Activated CD8-positive, alpha-beta memory T cell treated with anti-CD3 and anti-CD28 coated beads for 4 hours (primary cell): ENCODE measurements around the gene TLR6.
"Not testable (repeated sequence)": the region's sequence is repeated elsewhere in the genome, so short reads cannot be mapped to it uniquely, and the experiment has no call there.

Source experiments
- DNase-seq, 2 donors: peaks; one replicate each; pipeline ENCODE4 v3.0.0-alpha.2; 2020; ENCODE audit warnings: low read depth in 2 of 2

Gene TLR6

GRCh38 chr4:38820329-38821061, 36.1 kb downstream of the TLR6 start:
- no peak for DNase-seq

GRCh38 chr4:38819569-38819968, 37.0 kb downstream of the TLR6 start:
- DNase-seq: no peak

GRCh38 chr4:38818441-38818976, 38.1 kb downstream of the TLR6 start:
- no peak for DNase-seq

- no peak for DNase-seq
These were observed 40.5 kb downstream of the TLR6 start for GRCh38 chr4:38815885-38816782.

DNA sequence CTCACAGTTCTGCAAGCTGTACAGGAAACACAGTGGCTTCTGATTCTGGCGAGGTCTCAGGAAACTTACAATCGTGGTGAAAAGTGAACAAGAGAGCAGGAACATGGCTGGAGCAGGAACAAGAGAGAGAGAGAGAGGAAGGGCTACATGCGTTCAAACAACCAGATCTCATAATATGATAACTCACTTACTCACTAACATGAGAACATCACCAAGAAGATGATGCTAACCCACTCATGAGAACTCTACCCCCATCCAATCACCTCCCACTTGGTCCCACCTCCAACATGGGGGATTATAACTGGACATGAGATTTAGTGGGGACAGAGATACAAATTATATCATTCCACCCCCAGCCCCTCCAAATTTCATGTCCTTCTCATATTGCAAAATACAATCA, 42.2 kb downstream of the TLR6 start:
- DNase-seq: no peak

GRCh38 chr4:38811297-38811696, 45.3 kb downstream of the TLR6 start:
- DNase-seq: no peak

- not testable (repeated sequence) for DNase-seq
These were observed 49.2 kb downstream of the TLR6 start for GRCh38 chr4:38807462-38807861.

- DNase-seq: not testable (repeated sequence)
These were observed 50.4 kb downstream of the TLR6 start for GRCh38 chr4:38806251-38806650.

DNA sequence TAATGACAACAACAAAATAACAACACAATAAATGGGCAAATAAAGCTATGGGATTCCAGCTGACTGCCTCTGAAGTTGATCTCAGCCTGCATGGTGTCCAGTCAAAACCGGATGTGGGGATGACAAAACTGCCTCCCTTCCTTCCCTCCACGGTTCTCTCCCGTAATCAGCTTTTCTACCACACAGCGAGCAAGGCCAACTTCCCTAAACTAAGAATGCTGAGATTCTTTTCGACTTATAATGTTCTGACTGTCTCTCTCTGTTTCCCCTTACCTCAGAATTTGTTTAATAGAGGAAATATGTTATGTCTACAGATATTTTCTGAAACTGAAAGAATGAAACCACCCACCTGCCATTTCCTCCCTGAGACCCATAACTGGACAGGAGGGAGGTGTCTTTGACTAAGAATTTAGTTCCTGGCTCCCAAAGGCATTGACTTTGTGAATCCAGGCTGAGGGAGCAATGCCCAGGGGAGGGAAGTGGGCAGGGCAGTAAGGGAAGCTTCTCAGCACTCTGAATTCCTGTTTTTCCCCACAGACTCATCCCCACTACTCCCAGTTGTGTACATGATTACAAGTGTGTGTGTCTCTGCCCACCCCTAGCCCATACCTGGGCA, 51.0 kb downstream of the TLR6 start:
- DNase-seq: no peak

- no peak for DNase-seq
These were observed 51.8 kb downstream of the TLR6 start, which contains the start of gene TLR1 for GRCh38 chr4:38804654-38805295. TSS of gene TLR1 (minus strand) at chr4:38804791. CDS start at chr4:38798831, 5,960 bp downstream.

DNA sequence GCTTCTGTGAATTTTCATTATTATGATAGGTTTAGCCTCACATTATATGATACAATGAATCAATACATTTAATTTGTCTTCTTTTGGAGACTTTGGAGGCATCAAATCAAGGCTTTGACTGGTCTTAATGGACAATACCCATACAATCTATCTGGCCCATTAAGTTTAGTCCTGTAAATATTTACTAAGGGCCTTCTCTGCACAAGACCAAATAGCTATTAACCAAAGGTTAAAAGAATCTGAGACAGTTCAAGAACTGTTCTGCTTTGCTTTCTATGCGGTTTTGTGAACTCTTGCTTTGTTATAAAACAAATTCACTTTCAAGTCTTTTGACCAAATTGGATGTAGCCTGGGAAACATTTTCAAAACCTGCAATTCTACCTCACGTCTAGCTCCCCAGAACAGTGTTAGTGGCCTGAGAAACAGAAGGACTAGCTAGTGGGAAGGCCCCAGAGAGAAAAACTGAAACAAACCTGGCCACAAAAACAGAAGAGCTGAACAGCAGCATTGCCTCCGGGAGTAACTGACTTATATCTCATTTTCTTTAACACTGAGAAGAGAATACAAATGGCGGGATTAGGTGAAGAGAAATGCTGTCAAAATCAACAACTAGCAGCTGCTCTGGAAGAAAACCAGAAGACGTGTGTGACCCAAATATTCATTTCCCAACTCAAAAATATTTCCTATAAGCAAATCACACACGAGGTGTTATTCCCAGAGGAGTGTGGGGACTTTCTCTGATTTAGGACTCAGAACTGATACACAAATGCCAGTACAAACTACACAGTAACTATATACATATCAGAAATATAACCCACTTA, 52.6 kb downstream of the TLR6 start:
- no peak for DNase-seq

DNA sequence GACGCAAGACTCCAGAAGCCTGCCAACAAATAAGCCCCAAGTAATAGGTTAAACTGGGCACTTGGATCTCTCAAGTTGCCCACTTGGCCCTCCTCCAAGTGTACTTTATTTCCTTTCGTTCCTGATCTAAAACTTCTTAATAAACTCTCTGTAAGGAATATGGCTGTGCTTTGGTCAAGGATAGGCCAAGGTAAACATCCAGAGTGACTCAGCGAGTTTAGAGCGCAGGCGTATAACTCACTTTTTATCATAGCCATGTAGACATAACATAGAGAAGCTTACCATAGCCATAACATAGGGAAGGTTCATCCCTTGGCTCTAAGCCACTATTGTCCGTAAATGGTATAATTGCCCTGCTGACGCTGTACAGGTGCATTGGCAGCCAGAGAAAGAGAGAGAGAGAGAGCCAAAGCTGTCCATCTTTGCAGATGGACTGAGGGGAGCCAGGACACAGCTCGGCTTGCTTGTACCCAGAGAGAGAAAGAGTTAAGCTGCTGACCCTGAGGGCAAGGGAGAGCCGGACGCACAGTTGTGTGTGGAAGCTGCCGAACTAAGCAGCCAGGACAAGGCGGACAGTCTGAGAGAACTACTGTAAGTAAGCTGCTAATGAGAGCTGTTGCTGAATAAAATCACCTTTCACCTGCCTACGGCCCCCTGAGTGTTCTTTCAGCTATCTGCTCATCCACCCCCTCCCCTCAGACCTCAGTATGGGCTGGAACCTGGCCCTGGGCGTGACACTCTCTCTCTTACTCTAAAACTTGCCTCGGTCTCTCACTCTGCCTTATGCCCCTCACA, 53.9 kb downstream of the TLR6 start:
- DNase-seq: no peak

- DNase-seq: no peak
These were observed 55.6 kb downstream of the TLR6 start for GRCh38 chr4:38800961-38801450.

GRCh38 chr4:38800366-38800765, 56.3 kb downstream of the TLR6 start:
- DNase-seq: no peak

GRCh38 chr4:38795087-38795486, 61.5 kb downstream of the TLR6 start:
- DNase-seq: no peak

DNA sequence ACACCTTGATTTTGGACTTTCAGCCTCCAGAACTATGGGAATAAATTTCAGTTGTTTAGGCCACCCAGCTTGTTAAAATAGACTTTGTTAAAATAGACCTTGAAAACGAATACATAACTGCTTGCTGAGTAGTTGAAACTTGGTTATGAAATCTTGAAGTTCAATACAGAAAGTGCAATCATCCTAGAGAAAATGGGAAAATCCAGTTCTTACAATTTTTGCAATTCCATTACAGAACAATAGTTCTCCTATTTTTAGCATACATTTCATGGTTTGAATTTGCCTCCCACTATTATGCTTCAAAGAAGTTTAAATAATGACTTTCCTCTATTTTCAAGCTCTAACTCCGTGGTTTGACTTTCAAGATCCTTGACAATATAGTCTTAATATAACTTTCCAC, 62.6 kb downstream of the TLR6 start:
- DNase-seq: no peak

GRCh38 chr4:38791010-38791409, 65.6 kb downstream of the TLR6 start:
- no peak for DNase-seq

- DNase-seq: no peak
These were observed 68.3 kb downstream of the TLR6 start for GRCh38 chr4:38788317-38788716.

- no peak for DNase-seq
These were observed 68.9 kb downstream of the TLR6 start for GRCh38 chr4:38787693-38788092.

DNA sequence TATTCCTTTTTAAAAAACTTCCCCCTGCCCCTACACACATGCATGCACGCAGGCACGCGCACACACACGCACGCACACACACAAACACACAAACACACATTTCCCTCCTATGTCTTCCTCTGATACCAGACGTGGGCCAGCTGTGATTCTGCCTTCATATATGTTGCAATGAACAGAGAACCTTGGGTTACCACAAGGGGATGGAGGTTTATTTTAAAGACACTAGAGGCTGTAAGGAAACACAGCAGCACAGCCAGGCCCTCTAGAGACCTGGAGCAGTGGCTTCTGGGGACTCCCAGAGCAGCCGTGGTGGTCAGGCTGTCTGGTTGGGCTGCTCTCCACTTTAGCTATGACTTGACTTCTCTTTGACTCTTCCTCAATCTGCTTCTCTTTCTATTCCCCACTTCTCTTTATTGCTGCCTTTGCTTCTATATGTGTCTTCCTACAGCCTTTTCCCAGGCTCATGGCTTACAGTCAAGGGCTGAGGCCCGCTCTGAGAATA, 70.7 kb downstream of the TLR6 start:
- no peak for DNase-seq
